Breast epithelium (tissue), 4 donors: ENCODE measurements around the gene GPR152. TPM values are rescaled to one million over a fixed set of nuclear protein-coding genes. Genes with fewer than 3 reads are reported as not detected.
"Not testable (repeated sequence)": the region's sequence is repeated elsewhere in the genome, so short reads cannot be mapped to it uniquely, and the experiment has no call there.

Source experiments
- DNase-seq, 2 donors: peaks; one replicate each; pipeline ENCODE4 v3.0.0-alpha.2; 2019; ENCODE audit warnings: low spot score in 2 of 2
- H3K27ac ChIP-seq, 2 donors: fragments of 200-600 bp; sonication (generic) in 1 of 2; one replicate each; pipeline ENCODE4 v1.5.1; 2016 to 2019; ENCODE audit warnings: mild to moderate bottlenecking in 1 of 2
- H3K27me3 ChIP-seq, 2 donors: fragments of 200-600 bp; sonication (generic) in 1 of 2; one replicate each; pipeline versions ENCODE4 v1.5.1 to v1.6.0; 2017 to 2019; ENCODE audit warnings: control low read depth in 1 of 2, mild to moderate bottlenecking in 1 of 2
- H3K36me3 ChIP-seq: fragments of 200-600 bp; one replicate; pipeline ENCODE4 v1.5.1; 2019
- H3K4me1 ChIP-seq, 2 donors: fragments of 200-600 bp; sonication (generic); one replicate each; pipeline ENCODE4 v1.5.1; 2016 to 2019; ENCODE audit warnings: control low read depth in 1 of 2
- H3K4me3 ChIP-seq, 3 donors: fragments of 200-600 bp; sonication (generic); 1 replicate in 2 of 3; 2 replicates in 1 of 3; pipeline ENCODE4 v1.5.1; 2016 to 2019; ENCODE audit warnings: mild to moderate bottlenecking in 3 of 3, moderate library complexity in 2 of 3
- H3K9me3 ChIP-seq, 2 donors: fragments of 200-600 bp; sonication (generic) in 1 of 2; one replicate each; pipeline ENCODE4 v1.5.1; 2016 to 2019; ENCODE audit warnings: control low read depth in 1 of 2
- POLR2A ChIP-seq: fragments of 450-650 bp; IDR thresholded peaks from one replicate; pipeline ENCODE4 v1.6.1; 2016; ENCODE audit warnings: antibody characterized with exemption, mild to moderate bottlenecking, moderate library complexity
- POLR2AphosphoS5 ChIP-seq, 3 donors: sonication (generic); formaldehyde crosslinking; IDR thresholded peaks; one replicate each; pipeline ENCODE4 v1.6.1; 2017; ENCODE audit warnings: antibody characterized with exemption in 3 of 3
- intact Hi-C: fragments of 100-400 bp; cut with DNase I; formaldehyde crosslinking; loops from one replicate; pipeline ENCODE4 v1.15.1; 2023; ENCODE audit warnings: low total_unique reads
- total RNA-seq, 3 donors: library from RNA; depleted of rRNA; stranded (reverse); fragments of >200 nt; gene quantifications; one replicate each; pipeline ENCODE4 v1.1.0, GENCODE V29; 2016
- TF ChIP-seq, protein P1 (sequence below), 3 donors: fragments of 450-650 bp; IDR thresholded peaks; one replicate each; pipeline ENCODE4 v1.5.1; 2016 to 2017; ENCODE audit warnings: antibody characterized with exemption in 3 of 3, mild to moderate bottlenecking in 3 of 3, moderate library complexity in 3 of 3

Gene GPR152
- total RNA-seq, 3 donors from 2014 or later: not detected

DNA sequence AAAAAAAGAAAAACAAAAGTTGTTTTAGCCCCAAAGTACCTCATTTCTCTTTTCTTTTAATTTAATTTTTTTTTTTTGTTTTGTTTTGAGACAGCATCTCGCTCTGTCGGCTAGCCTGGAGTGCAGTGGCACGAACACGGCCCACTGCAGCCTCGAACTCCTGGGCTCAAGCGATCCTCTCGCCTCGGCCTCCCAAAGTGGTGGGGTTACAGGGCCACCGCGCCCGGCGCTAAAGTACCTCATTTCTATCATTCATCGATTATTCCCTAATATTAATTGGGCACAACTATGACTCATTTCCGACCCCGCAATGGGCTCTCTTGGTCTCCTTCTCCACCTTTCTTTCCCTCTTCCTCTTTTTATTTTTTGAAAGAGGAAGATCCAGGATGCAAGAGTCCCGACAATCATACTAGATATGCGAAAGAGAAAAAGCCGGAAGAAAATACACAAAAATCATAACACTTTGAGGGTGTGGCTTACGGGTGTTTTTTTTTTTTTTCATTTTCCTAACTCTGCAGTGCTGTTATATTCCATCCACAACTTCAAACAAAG lies 29.8 kb upstream of the GPR152 start:
- Histone ChIP-seq H3K27me3 (no peaks in the 10 kb centered on the region), H3K9me3 (no peaks in the 10 kb centered on the region), H3K27ac (peak overlapping the region; percentile 89 to 95), H3K4me1 (peaks cover 0 to 7% of the 10 kb centered on the region in 2 donors), H3K36me3 (no peaks in the 10 kb centered on the region), H3K4me3 (peak overlapping the region; percentile 50 to 89 (median 66))
- intact Hi-C loops: no loop called here
- no peak for DNase-seq
- TF ChIP-seq, protein P1, sequence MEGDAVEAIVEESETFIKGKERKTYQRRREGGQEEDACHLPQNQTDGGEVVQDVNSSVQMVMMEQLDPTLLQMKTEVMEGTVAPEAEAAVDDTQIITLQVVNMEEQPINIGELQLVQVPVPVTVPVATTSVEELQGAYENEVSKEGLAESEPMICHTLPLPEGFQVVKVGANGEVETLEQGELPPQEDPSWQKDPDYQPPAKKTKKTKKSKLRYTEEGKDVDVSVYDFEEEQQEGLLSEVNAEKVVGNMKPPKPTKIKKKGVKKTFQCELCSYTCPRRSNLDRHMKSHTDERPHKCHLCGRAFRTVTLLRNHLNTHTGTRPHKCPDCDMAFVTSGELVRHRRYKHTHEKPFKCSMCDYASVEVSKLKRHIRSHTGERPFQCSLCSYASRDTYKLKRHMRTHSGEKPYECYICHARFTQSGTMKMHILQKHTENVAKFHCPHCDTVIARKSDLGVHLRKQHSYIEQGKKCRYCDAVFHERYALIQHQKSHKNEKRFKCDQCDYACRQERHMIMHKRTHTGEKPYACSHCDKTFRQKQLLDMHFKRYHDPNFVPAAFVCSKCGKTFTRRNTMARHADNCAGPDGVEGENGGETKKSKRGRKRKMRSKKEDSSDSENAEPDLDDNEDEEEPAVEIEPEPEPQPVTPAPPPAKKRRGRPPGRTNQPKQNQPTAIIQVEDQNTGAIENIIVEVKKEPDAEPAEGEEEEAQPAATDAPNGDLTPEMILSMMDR (IDR thresholded peaks at IDR 0.05): no peak
- TF ChIP-seq POLR2AphosphoS5 (IDR thresholded peaks at IDR 0.05): no peak
- TF ChIP-seq POLR2A: no peak

DNA sequence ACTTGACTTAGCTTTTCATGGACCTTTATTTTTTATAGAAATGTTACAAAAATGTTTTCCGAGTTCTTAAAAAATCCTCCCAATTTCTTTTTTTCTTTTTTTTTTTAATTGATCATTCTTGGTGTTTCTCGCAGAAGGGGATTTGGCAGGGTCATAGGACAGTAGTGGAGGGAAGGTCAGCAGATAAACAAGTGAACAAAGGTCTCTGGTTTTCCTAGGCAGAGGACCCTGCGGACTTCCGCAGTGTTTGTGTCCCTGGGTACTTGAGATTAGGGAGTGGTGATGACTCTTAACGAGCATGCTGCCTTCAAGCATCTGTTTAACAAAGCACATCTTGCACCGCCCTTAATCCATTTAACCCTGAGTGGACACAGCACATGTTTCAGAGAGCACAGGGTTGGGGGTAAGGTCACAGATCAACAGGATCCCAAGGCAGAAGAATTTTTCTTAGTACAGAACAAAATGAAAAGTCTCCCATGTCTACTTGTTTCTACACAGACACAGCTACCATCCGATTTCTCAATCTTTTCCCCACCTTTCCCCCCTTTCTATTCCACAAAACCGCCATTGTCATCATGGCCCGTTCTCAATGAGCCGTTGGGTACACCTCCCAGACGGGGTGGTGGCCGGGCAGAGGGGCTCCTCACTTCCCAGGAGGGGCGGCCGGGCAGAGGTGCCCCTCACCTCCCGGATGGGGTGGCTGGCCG lies 25.0 kb upstream of the GPR152 start:
- intact Hi-C loops: not testable (repeated sequence)

DNA sequence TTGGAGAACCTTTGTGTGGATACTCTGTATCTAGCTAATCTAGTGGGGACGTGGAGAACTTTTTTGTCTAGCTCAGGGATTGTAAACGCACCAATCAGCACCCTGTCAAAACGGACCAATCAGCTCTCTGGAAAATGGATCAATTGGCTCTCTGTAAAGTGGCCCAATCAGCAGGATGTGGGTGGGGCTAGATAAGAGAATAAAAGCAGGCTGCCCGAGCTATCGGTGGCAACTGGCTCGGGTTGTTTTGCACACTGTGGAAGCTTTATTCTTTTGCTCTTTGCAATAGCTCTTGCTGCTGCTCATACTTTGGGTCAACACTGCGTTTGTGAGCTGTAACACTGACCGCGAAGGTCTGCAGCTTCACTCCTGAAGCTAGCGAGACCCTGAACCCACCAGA lies 24.2 kb upstream of the GPR152 start:
- H3K4me1 ChIP-seq, H3K36me3 ChIP-seq, H3K4me3 ChIP-seq, DNase-seq, intact Hi-C loops, H3K27ac ChIP-seq, H3K27me3 ChIP-seq, H3K9me3 ChIP-seq: not testable (repeated sequence)

More for the DNA sequence above, 25.0 kb upstream of the GPR152 start:
- H3K4me1 ChIP-seq, H3K27me3 ChIP-seq, H3K27ac ChIP-seq, H3K36me3 ChIP-seq, H3K4me3 ChIP-seq, H3K9me3 ChIP-seq, DNase-seq: not testable (repeated sequence)

DNA sequence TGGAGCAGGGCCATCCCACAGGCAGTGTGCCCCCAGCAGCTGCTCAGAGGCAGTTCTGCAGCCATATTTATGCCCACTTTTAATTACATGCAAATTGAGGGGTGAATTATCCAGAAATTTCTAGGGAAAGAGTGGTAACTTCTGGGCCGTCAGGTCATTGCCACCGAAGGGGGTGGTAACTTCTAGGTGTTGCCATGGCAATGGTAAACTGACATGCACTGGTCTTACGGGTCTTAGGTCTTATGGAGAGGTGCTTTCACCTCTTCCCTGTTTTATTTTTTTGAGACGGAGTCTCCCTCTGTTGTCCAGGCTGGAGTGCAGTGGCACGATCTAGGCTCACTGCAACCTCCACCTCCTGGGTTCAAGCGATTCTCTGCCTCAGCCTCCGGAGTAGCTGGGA lies 20.4 kb upstream of the GPR152 start:
- H3K27ac ChIP-seq: no peak overlapping the region
- no peak overlapping the region for H3K4me3 ChIP-seq
- DNase-seq: no peak
- intact Hi-C loops: loop anchor here (2.0 kb wide), 1 partner anchor 38 kb away; no protein-coding TSS in a partner anchor
- H3K36me3 ChIP-seq: no peaks in the 10 kb centered on the region
- TF ChIP-seq POLR2A: no peak
- TF ChIP-seq, protein P1 (IDR thresholded peaks at IDR 0.05): no peak
- TF ChIP-seq POLR2AphosphoS5 (IDR thresholded peaks at IDR 0.05): no peak
- H3K9me3 ChIP-seq: no peaks in the 10 kb centered on the region
- no peaks in the 10 kb centered on the region for H3K27me3 ChIP-seq
- no peaks in the 10 kb centered on the region for H3K4me1 ChIP-seq

DNA sequence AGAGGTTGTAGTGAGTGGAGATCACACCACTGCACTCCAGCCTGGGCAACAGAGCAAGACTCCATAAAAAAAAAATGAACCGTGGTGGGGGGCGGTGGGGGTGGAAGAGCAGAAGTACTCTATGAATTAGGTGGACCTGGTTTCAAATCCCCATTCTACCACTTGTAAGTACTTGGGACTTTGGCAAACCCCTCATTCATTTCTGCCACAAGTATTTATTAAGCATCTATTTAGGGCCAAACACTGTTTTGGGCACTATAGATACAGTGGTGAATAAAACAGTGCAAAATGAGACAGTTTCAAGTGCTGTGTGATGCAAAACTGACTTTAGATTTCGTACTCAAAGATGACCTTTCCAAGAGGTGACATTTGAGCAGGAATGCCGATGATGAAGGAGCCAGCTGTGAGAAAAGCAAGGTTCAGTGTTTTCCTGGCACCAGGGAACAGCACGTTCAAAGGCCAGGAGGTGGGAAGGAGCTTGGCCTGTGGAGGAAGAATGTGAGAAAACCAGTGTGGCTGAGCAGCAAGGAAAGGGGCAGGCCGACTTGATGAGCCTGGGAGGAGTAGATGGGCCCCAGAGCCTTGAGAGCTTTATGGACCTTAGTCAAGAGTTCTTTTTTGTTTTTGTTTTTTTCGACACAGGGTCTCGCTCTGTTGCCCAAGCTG lies 17.9 kb upstream of the GPR152 start:
- H3K36me3 ChIP-seq: no peaks in the 10 kb centered on the region
- H3K27me3 ChIP-seq: no peaks in the 10 kb centered on the region
- intact Hi-C loops: no loop called here
- H3K9me3 ChIP-seq: no peaks in the 10 kb centered on the region
- no peak overlapping the region for H3K4me3 ChIP-seq
- DNase-seq: no peak
- H3K27ac ChIP-seq: no peak overlapping the region
- TF ChIP-seq, protein P1 (IDR thresholded peaks at IDR 0.05): no peak
- no peak for TF ChIP-seq POLR2A
- TF ChIP-seq POLR2AphosphoS5 (IDR thresholded peaks at IDR 0.05): no peak
- H3K4me1 ChIP-seq: peaks cover 4 to 5% of the 10 kb centered on the region in 2 donors

DNA sequence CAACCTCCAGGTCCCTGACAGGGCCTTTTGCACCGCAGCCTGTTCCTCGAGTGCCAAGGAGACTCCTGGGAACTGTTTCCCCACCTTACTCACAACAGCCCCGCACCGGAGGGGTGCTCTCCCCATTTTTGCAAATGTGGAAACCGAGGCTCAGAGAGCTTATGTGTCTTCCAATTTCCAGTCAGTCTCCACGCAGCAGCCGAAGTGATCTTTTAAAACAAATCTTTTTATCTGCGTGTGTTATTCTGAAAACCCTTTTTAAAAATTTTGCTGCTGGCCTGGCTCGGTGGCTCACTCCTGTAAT lies 16.9 kb upstream of the GPR152 start:
- no peaks in the 10 kb centered on the region for H3K27me3 ChIP-seq
- no peak for DNase-seq
- intact Hi-C loops: no loop called here
- peak overlapping the region; percentile 88 to 93 for H3K27ac ChIP-seq
- TF ChIP-seq POLR2A: no peak
- TF ChIP-seq, protein P1 (IDR thresholded peaks at IDR 0.05): peak in 1 of 3 donors; percentile 7
- no peaks in the 10 kb centered on the region for H3K36me3 ChIP-seq
- peaks cover 4 to 5% of the 10 kb centered on the region in 2 donors for H3K4me1 ChIP-seq
- H3K4me3 ChIP-seq: peak overlapping the region; percentile 76 to 85 (median 80)
- no peaks in the 10 kb centered on the region for H3K9me3 ChIP-seq
